ENCODE data around the gene CXXC4. TPM values are rescaled to one million over a fixed set of nuclear protein-coding genes. Genes with fewer than 3 reads are reported as not detected.

Gene CXXC4
- not detected in 2 replicates for total RNA-seq

DNA sequence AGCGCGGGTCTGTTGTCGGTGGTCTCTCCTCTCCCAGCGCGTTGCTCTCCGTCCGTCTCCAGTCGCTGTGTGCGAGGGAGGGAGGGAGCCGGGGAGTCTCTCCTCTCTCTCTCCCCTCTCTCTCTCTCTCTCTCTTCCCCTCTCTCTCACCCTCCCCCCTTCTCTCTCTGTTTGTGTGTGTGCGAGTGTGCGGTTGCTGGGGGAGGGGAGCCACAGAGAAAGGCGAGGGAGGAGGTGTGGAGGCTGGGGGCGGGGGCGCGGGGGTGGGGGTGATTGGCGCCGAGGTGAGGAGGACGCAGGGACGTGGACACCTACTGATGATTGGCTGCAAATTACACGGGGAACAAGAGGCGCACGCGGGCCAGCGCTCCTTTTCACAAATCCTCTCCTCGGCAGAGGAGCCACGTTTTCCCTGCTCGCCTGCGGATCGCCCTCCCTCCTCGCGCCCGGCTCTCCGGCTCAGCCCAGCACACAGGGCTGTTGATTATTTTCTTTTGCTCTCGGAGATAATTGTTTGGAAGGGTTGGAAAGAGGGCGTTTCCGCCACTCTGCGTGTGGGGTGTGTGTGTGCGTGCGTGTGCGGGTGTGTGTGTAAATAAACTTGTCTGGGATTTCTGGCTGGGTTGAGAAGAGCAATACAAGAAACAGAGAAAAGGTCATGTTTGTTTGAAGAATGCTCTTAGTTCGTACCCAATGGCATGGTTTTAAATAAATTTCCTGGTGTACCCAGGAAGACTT lies at the start of gene CXXC4:
Gene CXXC4 (minus strand): TSS at position 73 of the 738 bp plus-strand sequence. CDS start 3,092 bp downstream, outside the sequence.
- intact Hi-C loops (cut with micrococcal nuclease) = loop anchor here (5.0 kb wide), 1 partner anchor 652 kb away; the partner anchor contains the start of gene TET2

DNA sequence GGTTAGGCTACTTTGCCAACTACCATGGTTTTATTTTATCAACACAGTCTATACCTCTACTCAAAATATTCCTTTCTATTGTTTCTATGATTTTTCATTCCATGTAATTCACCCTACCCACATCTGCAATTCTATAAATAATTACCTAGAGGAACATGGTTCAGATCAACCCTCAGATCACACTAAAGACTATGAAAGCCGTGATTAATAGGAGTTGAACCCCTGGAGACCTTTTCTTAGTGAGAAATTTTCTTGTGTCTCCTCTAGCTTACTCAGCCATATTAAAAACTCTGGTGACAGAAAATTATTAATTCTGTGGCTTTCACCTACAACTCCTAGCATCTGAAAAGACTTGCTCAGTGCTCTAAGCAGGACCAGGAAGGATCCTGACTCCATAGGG lies 38.5 kb upstream of the CXXC4 start:
- intact Hi-C loops (cut with micrococcal nuclease) = no loop called here

DNA sequence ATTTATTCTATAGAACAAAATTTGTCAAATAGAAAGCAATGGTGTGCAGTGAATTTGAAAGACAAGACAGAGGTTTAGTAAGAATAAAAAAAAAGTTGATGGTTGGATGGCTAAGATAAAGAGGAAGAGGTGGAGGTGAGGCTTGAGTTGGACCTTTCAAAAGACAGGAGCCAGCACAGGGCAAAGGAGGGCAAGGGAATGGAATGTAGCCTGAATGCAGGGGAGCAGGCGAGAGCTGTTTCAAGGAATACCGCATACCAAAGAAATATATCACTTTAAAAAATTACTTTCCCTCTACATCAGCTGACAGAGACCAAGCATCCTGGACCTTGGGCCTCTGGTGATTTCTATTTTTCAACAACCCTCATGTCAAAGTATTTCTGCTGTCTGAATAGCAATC lies 38.0 kb upstream of the CXXC4 start:
- intact Hi-C loops (cut with micrococcal nuclease) = no loop called here

DNA sequence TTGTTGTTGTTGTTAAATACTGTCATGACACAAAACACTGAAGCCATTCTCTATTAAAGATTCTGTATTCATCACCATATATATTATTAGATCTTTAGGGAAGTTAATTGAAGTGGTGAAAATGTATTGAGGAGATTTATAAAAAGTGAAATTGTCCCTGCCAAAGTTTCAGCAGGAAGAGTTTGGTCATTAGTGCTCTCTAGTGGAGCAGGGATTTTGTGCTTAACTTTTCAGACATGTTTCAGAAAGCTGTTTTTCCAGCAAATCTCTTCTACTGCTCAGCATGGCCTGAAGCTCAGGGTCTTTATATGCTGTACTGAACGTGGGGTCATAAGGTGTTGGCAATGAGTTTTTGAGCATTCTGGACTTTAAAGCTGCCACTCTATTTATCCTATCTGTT lies 36.7 kb upstream of the CXXC4 start:
- intact Hi-C loops (cut with micrococcal nuclease) = no loop called here

DNA sequence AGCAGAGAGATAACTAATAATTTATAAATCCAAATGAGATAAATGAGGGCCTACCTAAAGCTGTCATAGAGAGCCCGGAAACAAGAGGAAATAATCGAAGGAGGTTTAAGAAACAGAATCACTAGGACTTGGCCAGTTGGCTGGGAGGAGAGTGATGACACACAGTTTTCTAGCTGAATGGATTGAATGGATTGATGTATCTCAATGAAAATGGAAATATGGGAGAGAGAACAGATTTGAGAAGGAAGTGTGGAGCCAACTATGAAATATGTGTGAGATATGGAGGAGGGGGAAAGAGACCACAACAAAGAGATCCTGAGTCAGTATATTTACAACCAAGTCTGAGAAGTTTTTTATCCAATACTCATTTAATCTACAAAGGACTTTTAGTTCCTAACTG lies 35.7 kb upstream of the CXXC4 start:
- intact Hi-C loops (cut with micrococcal nuclease) = no loop called here

DNA sequence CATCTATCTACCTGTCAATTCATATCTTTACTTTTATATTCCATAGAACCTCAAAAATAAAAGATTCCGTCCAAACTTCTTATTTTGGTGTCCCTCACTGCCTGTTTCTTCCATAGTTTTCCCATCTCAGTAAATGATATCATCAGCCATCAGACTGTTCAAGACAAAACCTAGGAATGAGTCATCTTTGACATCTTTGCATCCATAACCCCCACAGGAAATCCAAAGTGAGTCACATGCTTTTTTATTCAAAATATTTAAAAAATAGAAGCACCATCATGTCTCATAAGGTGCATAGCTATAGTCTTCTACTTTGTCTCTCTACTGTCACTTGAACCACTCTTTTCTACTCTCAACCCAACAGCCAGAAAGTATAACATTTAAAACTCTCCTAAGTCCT lies 29.9 kb upstream of the CXXC4 start:
- intact Hi-C loops (cut with micrococcal nuclease) = no loop called here

DNA sequence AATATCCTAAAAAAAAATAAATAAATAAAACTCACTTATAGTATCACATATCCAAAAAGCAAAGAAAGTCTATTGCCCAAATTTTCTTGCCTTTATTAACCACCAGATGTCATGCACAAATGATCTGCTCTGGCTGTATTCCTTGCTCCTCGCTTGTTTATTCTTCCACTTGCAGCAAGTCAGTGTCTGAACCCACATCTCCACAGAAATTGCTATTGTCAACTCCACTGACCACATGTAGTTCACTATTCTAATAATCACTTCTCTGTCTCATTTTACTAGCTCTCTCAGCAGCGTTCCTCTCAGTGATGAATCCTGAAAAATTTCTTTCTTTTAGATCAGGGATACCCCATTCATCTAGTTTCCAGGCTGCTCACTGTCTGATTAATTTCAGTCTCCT lies 29.3 kb upstream of the CXXC4 start:
- intact Hi-C loops (cut with micrococcal nuclease) = no loop called here

DNA sequence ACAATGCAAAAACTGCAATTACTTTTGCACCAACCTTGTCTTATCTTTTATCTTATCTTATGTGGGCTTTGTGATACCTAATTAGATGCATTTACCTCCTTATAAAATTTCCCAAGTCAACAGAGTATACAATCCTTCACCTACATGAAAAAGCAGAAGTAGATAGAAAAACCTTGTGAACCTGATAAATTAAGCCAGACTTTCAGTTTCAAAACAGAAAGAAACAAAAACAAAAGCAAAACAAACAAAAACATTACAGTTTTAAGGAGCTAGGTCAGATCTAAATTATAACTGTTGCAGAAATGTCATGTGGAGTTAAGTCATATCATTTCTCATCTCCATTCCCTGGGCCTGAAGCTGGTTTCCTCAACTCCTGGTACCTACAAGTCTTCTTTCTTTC lies 24.9 kb upstream of the CXXC4 start:
- intact Hi-C loops (cut with micrococcal nuclease) = no loop called here

DNA sequence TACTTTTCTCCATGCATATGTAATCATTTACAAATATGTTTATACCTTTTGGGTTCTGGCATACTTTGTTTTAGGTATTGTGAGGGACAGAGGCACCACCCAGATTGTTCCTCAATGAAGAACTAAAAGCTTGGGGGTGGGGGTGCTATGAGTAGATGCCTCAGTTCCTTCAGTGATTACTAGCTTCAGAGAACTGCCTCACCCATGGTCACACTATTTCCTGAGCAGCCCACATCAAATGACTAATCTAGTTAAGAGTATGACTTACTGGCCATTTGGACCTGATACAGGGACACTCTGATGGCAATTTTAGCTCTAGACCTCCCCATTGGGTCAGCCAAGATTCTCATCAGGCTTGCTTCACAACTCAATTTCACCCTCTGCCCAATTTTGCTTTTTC lies 22.2 kb upstream of the CXXC4 start:
- intact Hi-C loops (cut with micrococcal nuclease) = no loop called here

DNA sequence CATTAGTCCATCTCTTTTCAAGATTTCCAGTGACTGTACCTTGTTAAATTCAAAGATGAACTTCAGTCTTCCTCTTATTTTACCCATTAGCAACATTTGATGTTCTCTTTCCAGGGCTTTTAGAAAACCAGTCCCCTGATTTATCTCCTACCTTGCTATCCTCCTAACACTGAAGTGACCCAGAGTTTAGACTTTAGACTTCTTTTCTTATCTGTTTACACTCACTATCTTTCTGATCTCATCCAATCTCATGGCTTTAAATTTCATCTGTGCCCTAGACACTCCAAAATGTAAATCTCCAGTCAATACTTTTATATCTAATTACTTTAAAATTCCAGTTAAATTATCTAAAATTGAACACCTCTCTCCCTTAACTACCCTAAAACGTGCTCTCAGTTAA lies 13.5 kb upstream of the CXXC4 start:
- intact Hi-C loops (cut with micrococcal nuclease) = no loop called here

DNA sequence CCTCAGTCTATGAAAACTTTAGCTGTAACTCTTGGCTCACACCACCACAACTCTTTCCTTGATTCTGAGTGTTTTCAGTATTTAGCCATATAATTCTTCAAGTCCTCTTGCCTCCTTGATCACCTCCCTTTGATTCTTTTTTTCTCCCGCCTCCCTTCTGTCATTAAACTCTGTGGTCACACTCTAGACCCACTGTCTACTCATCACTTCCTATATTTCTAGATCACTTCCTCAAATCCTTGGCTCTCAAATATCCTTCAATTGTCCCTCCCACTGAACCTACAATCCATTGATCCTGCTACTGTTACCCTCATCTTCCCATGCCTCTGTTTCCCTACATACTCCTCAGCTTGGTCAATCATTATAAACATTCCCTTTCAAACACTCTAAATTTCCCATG lies 12.4 kb upstream of the CXXC4 start:
- intact Hi-C loops (cut with micrococcal nuclease) = no loop called here

DNA sequence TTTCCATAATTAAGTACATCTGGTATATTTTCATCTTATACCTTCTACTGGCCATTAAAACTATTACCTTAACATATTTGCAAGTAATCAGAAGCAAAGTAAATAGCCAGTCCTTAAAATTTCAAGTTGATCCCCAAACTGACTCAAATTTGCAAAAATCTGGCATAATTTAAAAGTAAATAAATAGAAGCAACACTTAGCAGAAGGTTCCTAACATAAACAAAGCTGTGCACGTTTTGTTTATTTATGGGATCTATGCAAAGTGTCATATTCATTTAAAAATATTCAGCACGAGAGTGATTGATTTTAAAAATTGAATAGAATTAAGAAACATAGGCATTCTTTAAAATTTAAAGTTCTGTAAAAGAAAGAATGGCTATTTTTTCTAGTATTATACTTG lies 9.8 kb upstream of the CXXC4 start:
- intact Hi-C loops (cut with micrococcal nuclease) = no loop called here

DNA sequence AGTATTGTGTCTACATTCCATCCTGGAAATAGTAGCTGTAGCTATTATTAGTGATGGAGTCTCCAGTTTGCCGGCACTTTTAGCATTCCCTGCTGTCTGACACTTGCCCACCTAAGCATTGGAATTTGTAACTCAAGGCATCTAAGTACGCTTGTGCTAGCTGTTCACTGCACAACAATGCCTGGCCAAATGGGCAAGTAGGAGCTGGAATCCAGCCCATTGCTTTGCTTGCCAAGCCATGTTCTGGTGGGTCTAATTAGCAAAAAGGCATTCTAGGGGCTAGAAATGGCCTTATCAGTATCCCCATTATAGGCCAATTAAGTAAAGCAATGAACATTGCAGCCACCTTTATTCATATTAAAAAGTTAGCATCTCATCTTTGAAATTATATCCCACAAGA lies 7.8 kb upstream of the CXXC4 start:
- intact Hi-C loops (cut with micrococcal nuclease) = no loop called here

DNA sequence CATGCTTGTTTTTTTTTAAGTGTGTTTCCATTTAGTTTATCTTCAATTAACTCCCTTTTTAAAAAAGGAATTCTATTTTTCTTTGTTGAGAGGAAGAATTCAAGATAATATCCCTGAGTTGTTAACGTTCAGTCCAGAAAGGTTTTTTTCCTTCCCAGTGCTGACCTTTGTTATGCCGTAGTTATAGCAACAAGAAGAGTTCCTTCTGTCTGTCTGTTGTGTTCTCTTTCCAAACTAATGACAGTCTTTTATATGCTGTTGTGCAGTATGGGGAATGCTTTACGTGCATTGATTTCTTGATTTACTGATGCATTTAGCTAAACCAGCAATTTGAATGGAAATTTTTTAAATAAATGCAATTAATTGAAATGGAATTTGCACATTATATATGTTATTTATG lies 6.6 kb upstream of the CXXC4 start:
- intact Hi-C loops (cut with micrococcal nuclease) = no loop called here

DNA sequence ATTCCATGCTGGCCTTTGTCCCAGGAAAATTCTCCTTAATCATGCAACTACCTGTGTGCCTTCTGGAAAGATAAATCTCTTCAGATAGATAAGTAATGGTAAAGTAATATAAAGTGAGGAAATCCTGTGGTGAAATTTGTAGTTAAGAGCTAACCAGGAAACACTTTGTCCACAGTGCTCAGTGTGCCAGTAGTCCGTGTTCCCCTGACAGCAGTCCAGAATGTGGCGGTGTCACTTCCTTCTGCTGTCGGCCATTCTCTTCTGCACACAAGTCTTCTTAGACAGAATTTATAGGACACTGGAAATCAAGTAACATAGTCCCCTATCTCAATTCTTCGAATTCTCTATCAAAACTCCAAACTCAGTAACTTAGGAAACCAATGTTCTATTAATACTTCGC lies 5.7 kb upstream of the CXXC4 start:
- intact Hi-C loops (cut with micrococcal nuclease) = no loop called here

DNA sequence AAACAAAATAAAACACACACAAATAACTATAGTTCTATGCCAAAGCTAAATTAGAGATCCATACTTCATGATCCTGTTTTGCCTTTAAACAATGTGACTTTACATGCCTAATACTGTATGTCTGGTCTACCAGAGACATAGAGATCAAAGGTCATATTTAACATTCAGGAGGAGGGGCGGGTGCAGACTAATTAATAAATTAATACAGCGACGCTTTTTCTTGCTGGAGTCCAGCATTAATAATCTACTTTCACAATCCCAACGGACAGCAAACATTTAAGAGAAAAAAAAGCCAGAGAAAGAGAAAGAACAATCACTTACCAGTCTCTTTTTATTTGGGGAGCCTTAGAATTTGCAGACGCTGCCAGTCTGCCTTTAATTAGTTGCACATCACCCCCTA lies 509 bp downstream of the CXXC4 start:
- intact Hi-C loops (cut with micrococcal nuclease) = loop anchor here (5.0 kb wide), 1 partner anchor 653 kb away; the partner anchor contains the start of gene TET2

DNA sequence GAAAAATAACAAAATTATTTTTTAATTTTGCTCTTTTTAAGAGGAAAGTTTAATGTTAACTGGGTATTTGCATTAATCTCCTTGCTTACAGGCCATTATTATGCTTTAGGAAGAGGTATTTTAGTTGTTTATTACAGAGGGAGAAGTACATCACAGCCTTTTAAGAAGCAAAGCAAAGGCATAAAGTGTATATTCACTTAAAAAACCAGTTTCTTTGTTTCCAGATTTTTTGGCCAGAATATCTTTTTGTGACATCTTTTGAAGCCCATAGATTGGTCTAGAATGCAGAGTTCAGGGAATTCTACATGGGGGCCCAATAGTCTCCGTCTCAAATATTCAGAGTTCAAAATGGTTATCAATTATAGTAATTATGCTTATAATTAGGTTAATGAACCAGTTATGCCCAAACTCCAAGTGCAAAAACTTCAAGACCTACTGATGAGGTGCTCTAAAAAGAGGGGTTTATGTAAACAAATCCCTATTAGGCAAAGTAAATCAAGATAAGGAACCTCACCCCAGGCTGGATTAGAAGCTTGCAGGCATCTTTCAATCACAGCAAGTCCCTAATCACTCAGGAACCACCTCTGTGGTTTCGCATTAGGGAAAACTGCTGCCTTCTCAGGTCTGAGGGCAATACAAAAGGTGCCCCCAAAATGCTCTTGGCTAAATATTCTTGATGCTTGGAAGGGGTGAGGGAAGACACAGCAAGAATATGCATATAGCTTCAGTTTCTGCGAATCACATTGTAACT lies 1.4 kb downstream of the CXXC4 start:
- intact Hi-C loops (cut with micrococcal nuclease) = loop anchor here (5.0 kb wide), 1 partner anchor 654 kb away; the partner anchor contains the start of gene TET2

DNA sequence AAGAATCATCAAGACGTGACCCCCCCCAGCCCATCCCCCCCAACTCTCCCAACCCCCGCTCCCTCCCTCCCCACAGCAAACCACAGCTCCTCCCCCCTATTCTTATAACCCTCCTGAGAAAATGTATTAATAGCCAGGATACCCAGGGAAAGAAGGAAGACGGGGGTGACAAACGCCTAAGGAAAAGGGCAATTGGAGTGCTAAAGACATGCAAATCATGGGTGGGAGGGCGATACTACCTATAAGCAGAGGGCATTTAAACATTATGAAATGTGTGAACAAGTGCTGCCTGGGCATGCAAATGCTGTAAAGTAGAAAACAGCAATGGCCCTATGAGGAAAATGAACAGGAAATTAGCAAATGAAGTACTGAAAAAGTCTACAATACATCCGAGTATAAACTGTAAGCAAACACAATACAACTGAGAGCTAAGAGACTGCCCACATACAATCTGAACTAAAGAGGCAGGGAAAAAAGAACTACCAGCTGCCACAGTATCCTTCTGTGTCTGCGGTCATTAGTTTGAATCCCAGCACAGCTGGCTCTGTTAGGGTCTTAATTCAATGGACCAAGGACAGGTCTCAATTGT lies 2.4 kb downstream of the CXXC4 start:
- intact Hi-C loops (cut with micrococcal nuclease) = loop anchor here (5.0 kb wide), 1 partner anchor 655 kb away; the partner anchor contains the start of gene TET2

DNA sequence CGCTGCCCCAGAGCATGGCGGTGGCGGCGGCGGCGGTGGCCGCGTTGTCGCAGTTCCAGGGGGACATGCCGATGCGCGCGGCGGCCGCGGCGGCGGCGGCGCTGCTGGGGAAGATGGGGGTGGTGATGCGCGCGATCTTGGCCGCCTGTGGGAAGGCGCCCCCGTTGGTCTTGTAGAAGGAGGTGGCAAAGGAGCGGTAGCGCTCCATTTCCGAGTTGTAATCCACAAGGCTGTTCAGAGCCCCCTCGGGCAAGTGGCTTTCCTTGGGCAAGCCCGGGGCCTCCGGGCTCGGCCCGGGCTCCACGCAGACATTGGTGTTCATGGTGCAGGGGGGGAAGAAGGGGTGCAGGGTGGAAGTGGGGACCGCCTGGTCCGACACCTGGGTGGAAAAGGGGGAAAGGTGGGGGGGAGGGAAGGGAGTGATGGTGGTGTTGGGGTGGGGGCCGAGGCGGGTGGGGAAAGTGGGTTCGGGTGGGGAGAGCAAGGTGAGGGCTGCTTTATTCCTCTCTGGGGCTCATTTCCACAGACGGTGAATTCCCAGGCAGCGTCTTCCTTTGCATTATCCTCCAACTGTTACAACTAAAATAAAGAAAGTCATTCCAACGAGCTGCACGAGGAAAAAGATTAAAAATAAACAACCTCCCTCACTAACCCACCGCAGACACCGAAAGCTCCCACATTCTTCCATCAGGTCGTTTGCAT lies 3.1 kb downstream of the CXXC4 start:
- intact Hi-C loops (cut with micrococcal nuclease) = loop anchor here (2.0 to 5.0 kb wide), 2 partner anchors 656 to 981 kb away; partner anchors contain the start of gene TET2

DNA sequence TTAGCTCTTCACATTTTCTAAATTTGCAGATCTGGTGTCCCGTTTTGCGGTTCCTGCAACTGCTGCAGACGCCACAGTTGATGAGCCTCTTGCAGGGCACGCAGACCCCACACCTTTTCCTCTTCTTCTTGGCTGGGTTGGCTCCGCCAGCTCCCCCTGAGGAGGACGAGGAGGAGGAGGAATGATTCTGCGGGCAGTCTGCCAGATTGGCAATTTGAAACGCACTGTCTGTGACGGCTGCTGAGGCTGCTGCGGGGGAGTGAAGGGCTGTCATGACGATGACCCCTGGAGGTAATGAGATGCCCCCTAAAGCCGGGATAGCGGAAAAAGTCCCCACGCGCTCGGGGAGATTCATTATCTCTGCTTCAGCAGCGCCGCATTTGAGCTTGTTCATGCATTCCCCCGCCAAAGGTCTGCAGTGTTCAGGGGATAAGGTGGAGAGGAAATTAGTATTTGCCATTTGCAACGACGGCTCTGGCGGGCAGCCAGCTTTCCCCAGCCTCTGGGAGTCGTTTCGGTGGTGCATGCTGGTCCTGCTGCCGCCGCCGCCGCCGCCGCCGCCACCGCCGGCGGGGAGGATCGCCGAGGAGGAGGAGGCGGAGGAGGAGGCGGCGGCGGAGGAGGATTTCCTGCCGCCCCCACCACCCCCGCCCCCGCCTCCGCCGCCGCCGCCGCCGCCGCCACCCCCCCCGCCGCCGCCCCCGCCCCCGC lies 3.8 kb downstream of the CXXC4 start:
- intact Hi-C loops (cut with micrococcal nuclease) = loop anchor here (2.0 to 5.0 kb wide), 2 partner anchors 656 to 982 kb away; partner anchors contain the start of gene TET2
